Endodermal cell (in vitro differentiated cells): ENCODE measurements around the gene LSM12. TPM values are rescaled to one million over a fixed set of nuclear protein-coding genes. Genes with fewer than 3 reads are reported as not detected.

ENCODE experiments used
- DNase-seq: peaks from one replicate; pipeline ENCODE4 v3.0.0-alpha.2; 2017
- H3K27ac ChIP-seq: 2 replicates; pipeline ENCODE4 v1.5.1; 2013; ENCODE audit warnings: mild to moderate bottlenecking, low read depth, low read length, moderate library complexity
- H3K27me3 ChIP-seq: 2 replicates; pipeline ENCODE4 v1.6.1; 2013; ENCODE audit warnings: mild to moderate bottlenecking, low read length, moderate library complexity; ENCODE audit not compliant: insufficient read depth, control insufficient read depth, poor library complexity, severe bottlenecking
- H3K36me3 ChIP-seq: 2 replicates; pipeline ENCODE4 v1.7.0; 2013; ENCODE audit warnings: mild to moderate bottlenecking, low read length, moderate library complexity; ENCODE audit not compliant: control insufficient read depth, insufficient read depth
- H3K4me1 ChIP-seq: one replicate; pipeline ENCODE4 v1.7.0; 2013; ENCODE audit warnings: low read length; ENCODE audit not compliant: control insufficient read depth, insufficient read depth
- H3K4me3 ChIP-seq: 2 replicates; pipeline ENCODE4 v1.5.1; 2013; ENCODE audit warnings: mild to moderate bottlenecking, low read length, moderate library complexity
- H3K9ac ChIP-seq: 2 replicates; pipeline ENCODE4 v1.6.1; 2013; ENCODE audit warnings: mild to moderate bottlenecking, low read length, moderate library complexity; ENCODE audit not compliant: poor library complexity, severe bottlenecking; ENCODE audit errors: extremely low read depth
- H3K9me3 ChIP-seq: 2 replicates; pipeline ENCODE4 v1.6.1; 2013; ENCODE audit warnings: mild to moderate bottlenecking, low read length, moderate library complexity; ENCODE audit not compliant: control insufficient read depth
- H3K27ac Mint-ChIP-seq: 2 replicates; pipeline ENCODE4 v1.8.0; 2020; ENCODE audit warnings: mixed read lengths
- H3K27me3 Mint-ChIP-seq: 2 replicates; pipeline ENCODE4 v1.8.0; 2021; ENCODE audit warnings: mild to moderate bottlenecking, mixed read lengths; ENCODE audit not compliant: insufficient read depth
- H3K36me3 Mint-ChIP-seq: 2 replicates; pipeline ENCODE4 v1.8.0; 2020; ENCODE audit warnings: low read depth, mixed read lengths
- H3K4me1 Mint-ChIP-seq: 2 replicates; pipeline ENCODE4 v1.8.0; 2020; ENCODE audit warnings: mixed read lengths
- H3K4me3 Mint-ChIP-seq: 2 replicates; pipeline ENCODE4 v1.8.0; 2020; ENCODE audit warnings: mild to moderate bottlenecking, moderate library complexity, mixed read lengths
- H3K9me3 Mint-ChIP-seq: 2 replicates; pipeline ENCODE4 v1.8.0; 2020; ENCODE audit warnings: mild to moderate bottlenecking, mixed read lengths
- WGBS, 2 experiments: methylation state at CpG; one replicate each; pipeline versions ENCODE4 v1.1.5 to v1.1.7; 2013; ENCODE audit warnings: missing lambda C conversion rate in 2 of 2, mixed read lengths in 1 of 2; ENCODE audit not compliant: insufficient coverage in 1 of 2, insufficient read length in 1 of 2; 5-methylcytosine and 5-hydroxymethylcytosine counted together
- total RNA-seq, 2 donors: library from RNA; stranded (reverse); fragmentation: NEBNext Ultra II Directional in 1 of 2; extraction: Animal tissue kit (Norgen Biotek cat#: 25700) in 1 of 2; gene quantifications; 2 replicates in 1 of 2; 3 replicates in 1 of 2; pipeline ENCODE4 v1.2.1, GENCODE V29; 2021
- TF ChIP-seq, protein P1 (sequence below): fragments of 200-600 bp; sonication (generic); conservative IDR thresholded peaks from 2 replicates; pipeline ENCODE4 v1.5.0; 2021; ENCODE audit warnings: antibody characterized with exemption, mild to moderate bottlenecking

Gene LSM12
- total RNA-seq, 2 donors from 2014 or later, result 97.7 to 102 TPM

- 93 to 100% methylated on average over 4 to 12 of the region's 12 CpGs for WGBS, 2 experiments
- H3K27ac ChIP-seq, result no peak overlapping the region
- Mint-ChIP-seq H3K4me3 (no peak overlapping the region), H3K27me3 (no peaks in the 10 kb centered on the region), H3K36me3 (peaks cover 59% of the 10 kb centered on the region), H3K9me3 (no peaks in the 10 kb centered on the region), H3K27ac (no peak overlapping the region), H3K4me1 (peaks cover 21% of the 10 kb centered on the region)
- no peaks in the 10 kb centered on the region for H3K27me3 ChIP-seq
- H3K9ac ChIP-seq, result no peak overlapping the region
- TF ChIP-seq, protein P1, sequence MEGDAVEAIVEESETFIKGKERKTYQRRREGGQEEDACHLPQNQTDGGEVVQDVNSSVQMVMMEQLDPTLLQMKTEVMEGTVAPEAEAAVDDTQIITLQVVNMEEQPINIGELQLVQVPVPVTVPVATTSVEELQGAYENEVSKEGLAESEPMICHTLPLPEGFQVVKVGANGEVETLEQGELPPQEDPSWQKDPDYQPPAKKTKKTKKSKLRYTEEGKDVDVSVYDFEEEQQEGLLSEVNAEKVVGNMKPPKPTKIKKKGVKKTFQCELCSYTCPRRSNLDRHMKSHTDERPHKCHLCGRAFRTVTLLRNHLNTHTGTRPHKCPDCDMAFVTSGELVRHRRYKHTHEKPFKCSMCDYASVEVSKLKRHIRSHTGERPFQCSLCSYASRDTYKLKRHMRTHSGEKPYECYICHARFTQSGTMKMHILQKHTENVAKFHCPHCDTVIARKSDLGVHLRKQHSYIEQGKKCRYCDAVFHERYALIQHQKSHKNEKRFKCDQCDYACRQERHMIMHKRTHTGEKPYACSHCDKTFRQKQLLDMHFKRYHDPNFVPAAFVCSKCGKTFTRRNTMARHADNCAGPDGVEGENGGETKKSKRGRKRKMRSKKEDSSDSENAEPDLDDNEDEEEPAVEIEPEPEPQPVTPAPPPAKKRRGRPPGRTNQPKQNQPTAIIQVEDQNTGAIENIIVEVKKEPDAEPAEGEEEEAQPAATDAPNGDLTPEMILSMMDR, result peak; percentile 51
- H3K9me3 ChIP-seq, result no peaks in the 10 kb centered on the region
- DNase-seq, result no peak
- H3K4me3 ChIP-seq, result no peak overlapping the region
- peaks cover 49% of the 10 kb centered on the region for H3K36me3 ChIP-seq
- H3K4me1 ChIP-seq, result peaks cover 6% of the 10 kb centered on the region
Observed at GRCh38 chr17:44083250-44083849, 16.9 kb upstream of the LSM12 start.

DNA sequence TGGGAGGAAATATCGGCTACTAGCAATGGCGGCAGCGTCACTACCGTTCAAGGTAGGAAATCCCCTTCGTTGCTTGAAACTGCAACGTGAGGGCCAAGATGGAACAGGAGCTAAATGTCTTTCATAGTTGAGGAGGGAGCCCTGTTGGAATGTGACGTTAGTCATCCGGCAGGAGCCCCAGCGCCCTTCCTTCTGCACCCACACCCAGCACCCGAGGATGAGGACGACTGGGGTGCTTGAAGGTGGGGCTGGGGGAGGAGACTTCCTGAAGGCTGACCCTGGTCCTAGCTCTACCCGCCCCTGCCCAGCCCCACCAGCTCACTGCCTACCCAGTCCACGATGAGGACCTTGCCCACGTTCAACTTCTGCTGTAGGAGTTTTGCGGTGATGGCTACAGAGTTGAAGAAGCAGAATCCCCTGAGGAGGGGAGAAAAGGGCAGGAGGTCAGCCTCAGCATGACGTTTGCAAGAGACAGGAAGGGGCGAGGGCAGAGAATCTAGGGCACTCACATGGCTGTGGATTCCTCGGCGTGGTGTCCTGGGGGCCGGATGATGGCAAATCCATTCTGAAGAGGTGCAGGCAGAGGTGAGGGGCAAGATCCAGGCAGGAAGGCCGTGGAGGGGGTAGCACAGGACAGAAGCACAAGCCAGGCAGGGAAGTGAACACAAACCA is 15.9 kb upstream of the LSM12 start:
- TF ChIP-seq, protein P1, result no peak
- peak overlapping the region; percentile 33 for H3K27ac Mint-ChIP-seq
- no peaks in the 10 kb centered on the region for H3K9me3 Mint-ChIP-seq
- H3K27me3 Mint-ChIP-seq, result no peaks in the 10 kb centered on the region
- H3K4me1 ChIP-seq, result peaks cover 2% of the 10 kb centered on the region
- peaks cover 51% of the 10 kb centered on the region for H3K36me3 ChIP-seq
- H3K4me3 ChIP-seq, result no peak overlapping the region
- WGBS, 2 experiments, result 92 to 94% methylated on average over 10 to 19 of the region's 21 CpGs
- no peaks in the 10 kb centered on the region for H3K9me3 ChIP-seq
- DNase-seq, result no peak
- H3K4me3 Mint-ChIP-seq, result no peak overlapping the region
- H3K4me1 Mint-ChIP-seq, result peaks cover 16% of the 10 kb centered on the region
- peaks cover 56% of the 10 kb centered on the region for H3K36me3 Mint-ChIP-seq
- H3K27me3 ChIP-seq, result no peaks in the 10 kb centered on the region
- no peak overlapping the region for H3K9ac ChIP-seq
- H3K27ac ChIP-seq, result no peak overlapping the region

DNA sequence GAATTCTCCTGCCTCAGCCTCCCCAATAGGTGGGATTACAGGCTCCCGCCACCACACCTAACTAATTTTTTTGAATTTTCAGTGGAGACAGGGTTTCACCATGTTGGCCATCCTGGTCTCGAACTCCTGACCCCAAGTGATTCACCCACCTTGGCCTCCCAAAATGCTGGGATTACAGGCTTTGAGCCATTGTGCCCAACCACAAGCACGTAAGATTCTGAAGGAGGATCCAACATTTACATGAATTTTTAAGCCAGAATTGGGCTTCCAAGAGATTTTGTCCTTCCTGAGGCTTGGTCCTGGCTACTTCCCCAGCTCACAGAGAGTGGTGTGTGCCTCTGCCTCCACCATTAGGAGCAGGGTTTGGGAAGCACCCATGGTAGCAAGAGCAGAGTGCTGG is 15.2 kb upstream of the LSM12 start:
- TF ChIP-seq, protein P1, result no peak
- H3K27me3 ChIP-seq, result no peaks in the 10 kb centered on the region
- peaks cover 11% of the 10 kb centered on the region for H3K4me1 Mint-ChIP-seq
- H3K36me3 ChIP-seq, result peaks cover 52% of the 10 kb centered on the region
- no peak overlapping the region for H3K4me3 ChIP-seq
- peaks cover 57% of the 10 kb centered on the region for H3K36me3 Mint-ChIP-seq
- DNase-seq, result no peak
- H3K9me3 ChIP-seq, result no peaks in the 10 kb centered on the region
- no peaks in the 10 kb centered on the region for H3K27me3 Mint-ChIP-seq
- 95 to 100% methylated on average over 3 of the region's 3 CpGs for WGBS, 2 experiments
- no peak overlapping the region for H3K4me3 Mint-ChIP-seq
- H3K9me3 Mint-ChIP-seq, result no peaks in the 10 kb centered on the region
- H3K27ac ChIP-seq, result no peak overlapping the region
- no peak overlapping the region for H3K27ac Mint-ChIP-seq
- no peak overlapping the region for H3K9ac ChIP-seq
- H3K4me1 ChIP-seq, result no peaks in the 10 kb centered on the region
